Esophagus squamous epithelium (tissue), 5 donors: ENCODE results near the gene METTL21C. TPM values are rescaled to one million over a fixed set of nuclear protein-coding genes. Genes with fewer than 3 reads are reported as not detected.

Experiments used
- DNase-seq: peaks from one replicate; lab custom pipeline; 2025; lab: John Stamatoyannopoulos, UW
- H3K27ac ChIP-seq, 4 donors: fragments of 200-600 bp; sonication (generic); one replicate each; pipeline ENCODE4 v1.5.1; 2016 to 2019; ENCODE audit warnings: mild to moderate bottlenecking in 1 of 4
- H3K27me3 ChIP-seq, 4 donors: fragments of 200-600 bp; sonication (generic); 1 replicate in 3 of 4; 2 replicates in 1 of 4; pipeline versions ENCODE4 v1.5.1 to v1.6.0; 2017 to 2021; ENCODE audit warnings: antibody characterized with exemption in 1 of 4
- H3K36me3 ChIP-seq, 3 donors: fragments of 200-600 bp; sonication (generic); one replicate each; pipeline ENCODE4 v1.5.1; 2016 to 2019
- H3K4me1 ChIP-seq, 3 donors: fragments of 200-600 bp; sonication (generic); one replicate each; pipeline ENCODE4 v1.5.1; 2017 to 2019
- H3K4me3 ChIP-seq, 4 donors: fragments of 200-600 bp; sonication (generic); 1 replicate in 3 of 4; 2 replicates in 1 of 4; pipeline ENCODE4 v1.5.1; 2016 to 2019; ENCODE audit warnings: mild to moderate bottlenecking in 2 of 4, moderate library complexity in 1 of 4
- H3K9me3 ChIP-seq, 3 donors: fragments of 200-600 bp; sonication (generic); one replicate each; pipeline ENCODE4 v1.5.1; 2016 to 2019
- POLR2A ChIP-seq, 4 donors: fragments of 450-650 bp; IDR thresholded peaks; one replicate each; pipeline ENCODE4 v1.6.1; 2017; ENCODE audit warnings: antibody characterized with exemption in 4 of 4, mild to moderate bottlenecking in 4 of 4, moderate library complexity in 3 of 4
- WGBS, 2 donors: methylation state at CpG; one replicate each; pipeline ENCODE4 v1.1.5; 2018; 5-methylcytosine and 5-hydroxymethylcytosine counted together
- intact Hi-C: fragments of 100-400 bp; cut with DNase I; formaldehyde crosslinking; loops from one replicate; pipeline ENCODE4 v1.15.0; 2022
- total RNA-seq, 4 donors: library from RNA; depleted of rRNA; stranded (reverse); fragments of >200 nt; gene quantifications; one replicate each; pipeline ENCODE4 v1.1.0, GENCODE V29; 2016
- TF ChIP-seq, protein P1 (sequence below), 6 experiments: fragments of 450-650 bp in 4 of 6; fragments of 200-600 bp in 2 of 6; sonication (generic) in 2 of 6; IDR thresholded peaks; one replicate each; pipeline ENCODE4 v1.5.1; 2016 to 2019; ENCODE audit warnings: antibody characterized with exemption in 6 of 6, mild to moderate bottlenecking in 4 of 6, moderate library complexity in 4 of 6
- donor health status: DM: yes; HTN: yes; CAD: no.

METTL21C gene
- total RNA-seq, 4 donors from 2014 or later = not detected

DNA sequence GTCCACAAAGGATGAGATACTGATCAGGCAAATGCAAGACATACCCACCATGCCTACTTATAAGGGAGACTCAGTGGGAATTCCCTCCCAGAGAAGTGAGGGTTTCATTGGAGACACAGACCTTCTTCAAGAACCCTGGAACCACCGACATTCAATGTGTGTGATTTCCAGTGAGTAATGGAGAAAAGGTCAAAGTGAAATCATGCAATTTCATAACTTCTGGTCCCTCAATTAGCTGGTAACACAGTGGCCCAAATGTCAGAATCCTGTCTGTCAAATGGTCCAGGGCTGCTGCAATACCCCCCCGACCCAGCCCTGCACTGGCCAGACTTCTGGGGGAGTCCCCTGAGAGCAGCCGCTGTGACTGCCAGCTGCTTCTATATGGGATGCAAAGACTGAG lies 4.7 kb upstream of the METTL21C start:
- Histone ChIP-seq H3K27ac (no peak overlapping the region), H3K4me3 (no peak overlapping the region), H3K36me3 (no peaks in the 10 kb centered on the region), H3K9me3 (peaks cover 0 to 9% (median 0%) of the 10 kb centered on the region in 3 donors), H3K4me1 (peaks cover 0 to 16% (median 4%) of the 10 kb centered on the region in 3 donors), H3K27me3 (peaks cover 0 to 4% (median 0%) of the 10 kb centered on the region in 4 donors)
- intact Hi-C loops = no loop called here
- WGBS, 2 donors = 73 to 79% methylated on average over 2 to 3 of the region's 3 CpGs
- no peak for TF ChIP-seq POLR2A (IDR thresholded peaks at IDR 0.05)
- TF ChIP-seq, protein P1, sequence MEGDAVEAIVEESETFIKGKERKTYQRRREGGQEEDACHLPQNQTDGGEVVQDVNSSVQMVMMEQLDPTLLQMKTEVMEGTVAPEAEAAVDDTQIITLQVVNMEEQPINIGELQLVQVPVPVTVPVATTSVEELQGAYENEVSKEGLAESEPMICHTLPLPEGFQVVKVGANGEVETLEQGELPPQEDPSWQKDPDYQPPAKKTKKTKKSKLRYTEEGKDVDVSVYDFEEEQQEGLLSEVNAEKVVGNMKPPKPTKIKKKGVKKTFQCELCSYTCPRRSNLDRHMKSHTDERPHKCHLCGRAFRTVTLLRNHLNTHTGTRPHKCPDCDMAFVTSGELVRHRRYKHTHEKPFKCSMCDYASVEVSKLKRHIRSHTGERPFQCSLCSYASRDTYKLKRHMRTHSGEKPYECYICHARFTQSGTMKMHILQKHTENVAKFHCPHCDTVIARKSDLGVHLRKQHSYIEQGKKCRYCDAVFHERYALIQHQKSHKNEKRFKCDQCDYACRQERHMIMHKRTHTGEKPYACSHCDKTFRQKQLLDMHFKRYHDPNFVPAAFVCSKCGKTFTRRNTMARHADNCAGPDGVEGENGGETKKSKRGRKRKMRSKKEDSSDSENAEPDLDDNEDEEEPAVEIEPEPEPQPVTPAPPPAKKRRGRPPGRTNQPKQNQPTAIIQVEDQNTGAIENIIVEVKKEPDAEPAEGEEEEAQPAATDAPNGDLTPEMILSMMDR (IDR thresholded peaks at IDR 0.05) = no peak
- no peak for DNase-seq

DNA sequence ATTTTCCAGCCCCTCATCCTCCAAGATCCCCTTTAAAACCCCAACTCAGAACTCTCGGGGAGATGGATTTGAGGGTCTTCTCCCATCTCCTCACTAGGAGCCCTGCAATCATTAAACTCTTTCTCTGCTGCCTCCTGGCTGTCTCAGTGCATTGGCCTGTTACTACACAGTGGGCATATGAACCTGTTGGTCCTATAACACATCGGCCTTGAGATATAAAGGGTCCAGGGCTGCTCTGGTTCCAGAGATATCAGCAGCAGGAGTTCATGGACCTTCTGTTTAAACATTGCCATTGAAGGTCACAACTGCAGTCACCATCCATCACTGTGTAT lies 3.8 kb upstream of the METTL21C start:
- WGBS, 2 donors = 71 to 100% methylated on average over 1 to 2 of the region's 2 CpGs

DNA sequence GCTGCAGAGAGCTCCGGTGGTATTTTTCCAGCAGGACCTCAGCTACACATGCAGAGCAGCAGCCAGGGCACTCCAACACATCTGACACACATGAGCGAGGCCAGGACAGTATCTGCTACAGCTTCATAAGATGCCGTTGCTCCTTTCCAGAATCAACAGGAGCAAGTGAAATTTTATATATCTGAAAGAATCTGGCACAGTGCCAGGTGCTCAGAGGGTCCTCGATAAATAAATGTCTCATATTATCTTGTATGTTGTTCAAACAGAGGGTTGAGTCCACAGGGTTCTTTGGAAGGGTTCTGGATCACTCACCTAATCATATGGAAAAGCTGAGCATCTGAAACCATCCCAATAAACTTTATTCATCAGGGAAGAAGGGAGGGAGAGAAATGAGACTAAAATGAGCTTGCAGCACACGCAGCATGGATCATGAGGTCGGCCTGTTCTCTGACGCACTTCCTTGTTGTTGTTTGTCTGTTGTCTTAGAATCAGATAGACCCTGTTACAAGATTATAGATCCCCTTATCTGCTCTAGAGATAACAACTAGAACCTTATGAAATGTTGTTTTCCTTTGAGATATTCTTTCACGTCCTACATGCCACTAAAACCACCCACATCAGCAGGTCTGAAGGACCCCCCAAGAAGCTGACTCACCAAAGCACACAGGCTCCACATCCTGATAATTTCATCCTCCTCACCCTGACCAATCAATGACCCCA lies 3.2 kb upstream of the METTL21C start:
- 84% methylated on average over 6 to 8 of the region's 8 CpGs for WGBS, 2 donors
- DNase-seq = no peak
- TF ChIP-seq POLR2A (IDR thresholded peaks at IDR 0.05) = no peak
- TF ChIP-seq, protein P1 (IDR thresholded peaks at IDR 0.05) = no peak

More for the DNA sequence above, 3.8 kb upstream of the METTL21C start:
- no peak overlapping the region for H3K27ac ChIP-seq
- no peak for DNase-seq
- TF ChIP-seq POLR2A (IDR thresholded peaks at IDR 0.05) = no peak
- TF ChIP-seq, protein P1 (IDR thresholded peaks at IDR 0.05) = no peak
- no peaks in the 10 kb centered on the region for H3K36me3 ChIP-seq
- H3K4me3 ChIP-seq = no peak overlapping the region
- H3K4me1 ChIP-seq = peaks cover 0 to 7% (median 0%) of the 10 kb centered on the region in 3 donors
- peaks cover 0 to 9% (median 0%) of the 10 kb centered on the region in 3 donors for H3K9me3 ChIP-seq
- H3K27me3 ChIP-seq = peaks cover 0 to 4% (median 0%) of the 10 kb centered on the region in 4 donors
- intact Hi-C loops = no loop called here

DNA sequence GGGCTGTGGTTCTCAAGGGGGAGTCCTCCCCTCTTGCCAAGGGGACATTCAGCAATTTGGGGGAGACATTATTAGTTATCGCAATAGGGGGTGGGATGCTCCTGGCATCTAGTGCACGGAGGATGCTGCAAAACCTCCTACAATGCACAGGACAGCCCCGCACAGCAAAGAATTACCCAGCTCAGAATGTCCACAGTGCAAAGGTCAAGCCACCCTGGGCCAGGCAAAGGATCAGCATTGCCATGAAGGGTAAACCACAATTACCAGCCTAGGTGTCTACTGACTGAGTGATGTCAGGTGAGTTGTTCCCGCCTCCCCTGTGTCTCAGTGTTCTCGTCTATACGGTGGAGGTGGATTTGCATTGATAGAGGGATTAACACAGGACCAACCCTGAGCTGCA lies 2.4 kb upstream of the METTL21C start:
- no peak overlapping the region for H3K4me3 ChIP-seq
- no peaks in the 10 kb centered on the region for H3K4me1 ChIP-seq
- H3K27ac ChIP-seq = no peak overlapping the region
- intact Hi-C loops = no loop called here
- H3K27me3 ChIP-seq = peaks cover 0 to 9% (median 0%) of the 10 kb centered on the region in 4 donors
- DNase-seq = no peak
- TF ChIP-seq POLR2A (IDR thresholded peaks at IDR 0.05) = no peak
- TF ChIP-seq, protein P1 (IDR thresholded peaks at IDR 0.05) = no peak
- peaks cover 0 to 9% (median 0%) of the 10 kb centered on the region in 3 donors for H3K9me3 ChIP-seq
- no peaks in the 10 kb centered on the region for H3K36me3 ChIP-seq
- WGBS, 2 donors = 85 to 92% methylated on average over 2 to 5 of the region's 6 CpGs

More for the DNA sequence above, 3.2 kb upstream of the METTL21C start:
- H3K36me3 ChIP-seq = no peaks in the 10 kb centered on the region
- intact Hi-C loops = no loop called here
- no peak overlapping the region for H3K27ac ChIP-seq
- peaks cover 0 to 2% (median 0%) of the 10 kb centered on the region in 3 donors for H3K4me1 ChIP-seq
- no peak overlapping the region for H3K4me3 ChIP-seq
- H3K9me3 ChIP-seq = peaks cover 0 to 9% (median 0%) of the 10 kb centered on the region in 3 donors
- H3K27me3 ChIP-seq = peaks cover 0 to 4% (median 0%) of the 10 kb centered on the region in 4 donors

DNA sequence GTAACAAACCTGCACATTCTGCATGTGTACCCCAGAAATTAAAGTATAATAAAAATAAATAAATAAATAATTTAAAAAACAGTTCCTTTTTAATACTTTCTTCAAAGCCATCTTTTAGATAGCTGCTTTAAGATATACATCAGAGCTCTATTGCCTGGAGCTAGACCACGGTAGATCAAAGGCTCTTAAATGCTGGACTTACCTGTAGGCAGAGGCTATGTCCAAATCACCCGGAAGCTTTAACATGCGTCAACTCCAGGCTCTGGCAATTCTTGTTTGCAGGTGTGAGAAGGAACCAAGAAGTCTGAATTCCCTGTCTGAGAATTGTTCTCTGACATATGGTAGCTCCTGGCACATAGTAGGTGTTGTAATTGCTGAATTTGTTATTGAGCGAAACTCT lies 1.6 kb upstream of the METTL21C start:
- intact Hi-C loops = no loop called here
- H3K36me3 ChIP-seq = no peaks in the 10 kb centered on the region
- peaks cover 0 to 17% (median 0%) of the 10 kb centered on the region in 4 donors for H3K27me3 ChIP-seq
- DNase-seq = no peak
- 80 to 86% methylated on average over 4 of the region's 4 CpGs for WGBS, 2 donors
- no peak for TF ChIP-seq POLR2A (IDR thresholded peaks at IDR 0.05)
- TF ChIP-seq, protein P1 (IDR thresholded peaks at IDR 0.05) = no peak
- peaks cover 0 to 9% (median 0%) of the 10 kb centered on the region in 3 donors for H3K9me3 ChIP-seq
- H3K4me1 ChIP-seq = no peaks in the 10 kb centered on the region
- H3K4me3 ChIP-seq = no peak overlapping the region
- no peak overlapping the region for H3K27ac ChIP-seq
